Measurements from ENCODE around the gene CD209.

DNA sequence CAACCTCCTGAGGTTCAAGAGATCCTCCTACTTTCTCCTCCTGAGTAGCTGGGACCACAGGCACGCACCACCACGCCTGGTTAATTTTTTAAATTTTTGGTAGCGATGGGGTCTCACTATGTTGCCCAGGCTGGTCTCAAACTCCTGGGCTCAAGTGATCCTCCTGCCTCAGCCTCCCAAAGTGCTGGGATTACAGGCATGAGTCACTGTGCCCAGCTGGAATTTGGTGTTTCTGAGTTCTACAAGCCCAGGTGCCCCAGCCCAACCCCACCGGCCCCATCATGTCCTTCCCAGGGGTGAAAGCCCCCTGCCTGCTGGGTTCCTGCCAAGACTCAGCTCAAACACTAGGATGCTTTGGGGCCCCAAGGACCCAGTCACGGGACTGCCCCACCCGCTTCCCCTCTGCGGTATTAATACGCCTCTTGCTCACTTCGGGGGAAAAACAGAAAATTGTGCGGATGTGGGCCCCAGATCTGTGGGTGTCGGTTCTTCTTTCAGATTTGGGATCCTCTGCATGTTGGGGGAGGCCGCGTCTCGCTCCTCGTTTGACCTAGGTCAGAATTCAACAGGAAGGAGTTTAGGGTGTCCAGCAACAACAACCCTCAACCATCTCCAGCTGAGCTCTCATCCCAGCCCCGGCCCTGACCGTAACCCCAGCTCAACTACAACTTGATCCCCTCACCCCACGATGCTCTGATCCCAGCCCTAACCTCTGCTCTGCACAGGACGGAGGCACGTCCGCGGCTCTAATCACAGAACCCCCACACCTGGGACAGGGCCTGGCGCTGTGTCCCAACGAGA, 41.7 kb downstream of the CD209 start:
- TF ChIP-seq, protein P1, sequence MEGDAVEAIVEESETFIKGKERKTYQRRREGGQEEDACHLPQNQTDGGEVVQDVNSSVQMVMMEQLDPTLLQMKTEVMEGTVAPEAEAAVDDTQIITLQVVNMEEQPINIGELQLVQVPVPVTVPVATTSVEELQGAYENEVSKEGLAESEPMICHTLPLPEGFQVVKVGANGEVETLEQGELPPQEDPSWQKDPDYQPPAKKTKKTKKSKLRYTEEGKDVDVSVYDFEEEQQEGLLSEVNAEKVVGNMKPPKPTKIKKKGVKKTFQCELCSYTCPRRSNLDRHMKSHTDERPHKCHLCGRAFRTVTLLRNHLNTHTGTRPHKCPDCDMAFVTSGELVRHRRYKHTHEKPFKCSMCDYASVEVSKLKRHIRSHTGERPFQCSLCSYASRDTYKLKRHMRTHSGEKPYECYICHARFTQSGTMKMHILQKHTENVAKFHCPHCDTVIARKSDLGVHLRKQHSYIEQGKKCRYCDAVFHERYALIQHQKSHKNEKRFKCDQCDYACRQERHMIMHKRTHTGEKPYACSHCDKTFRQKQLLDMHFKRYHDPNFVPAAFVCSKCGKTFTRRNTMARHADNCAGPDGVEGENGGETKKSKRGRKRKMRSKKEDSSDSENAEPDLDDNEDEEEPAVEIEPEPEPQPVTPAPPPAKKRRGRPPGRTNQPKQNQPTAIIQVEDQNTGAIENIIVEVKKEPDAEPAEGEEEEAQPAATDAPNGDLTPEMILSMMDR (conservative IDR thresholded peaks at IDR 0.05; ENCODE audit: low read length) = no peak
- no peak for TF ChIP-seq EZH2phosphoT487 (IDR thresholded peaks at IDR 0.05; ENCODE audit: borderline replicate concordance, low read depth, low read length)
